DND-41 (cell line): Measurements from ENCODE around the gene TAX1BP3.

Source experiments
- ATAC-seq: fragments of 200-7000 bp; cut with Tn5 transposase; 3 replicates; pipeline ENCODE4 v1.9.1; 2021; ENCODE audit warnings: low read depth; ENCODE audit not compliant: insufficient read depth
- DNase-seq: peaks from one replicate; pipeline ENCODE4 v3.0.0-alpha.2; 2020
- H2AFZ ChIP-seq: 2 replicates; pipeline ENCODE4 v1.6.0; 2012; ENCODE audit warnings: low read depth, low read length
- H3K27ac ChIP-seq: 2 replicates; pipeline ENCODE4 v1.5.1; 2012; ENCODE audit warnings: low read length, inconsistent platforms
- H3K27me3 ChIP-seq: fragments of 200-600 bp; sonication (generic); 2 replicates; pipeline ENCODE4 v1.6.0; 2012; ENCODE audit warnings: low read length, mild to moderate bottlenecking, inconsistent platforms; ENCODE audit not compliant: insufficient read depth, poor library complexity
- H3K36me3 ChIP-seq: 2 replicates; pipeline ENCODE4 v1.5.1; 2012; ENCODE audit warnings: low read length, inconsistent platforms; ENCODE audit not compliant: insufficient read depth
- H3K4me1 ChIP-seq: 2 replicates; pipeline ENCODE4 v1.5.1; 2012; ENCODE audit warnings: mild to moderate bottlenecking, low read length; ENCODE audit not compliant: insufficient read depth
- H3K4me2 ChIP-seq: 2 replicates; pipeline ENCODE4 v1.6.0; 2012; ENCODE audit warnings: mild to moderate bottlenecking, moderate library complexity, low read length, inconsistent platforms; ENCODE audit not compliant: insufficient read depth
- H3K4me3 ChIP-seq, 2 experiments: fragments of 200-600 bp in 1 of 2; shearing (Covaris generic) in 1 of 2; 2 replicates each; pipeline ENCODE4 v1.5.1; 2012 to 2016; ENCODE audit warnings: inconsistent platforms in 2 of 2, low read length in 2 of 2, mild to moderate bottlenecking in 2 of 2, low read depth in 1 of 2, moderate library complexity in 1 of 2
- H3K79me2 ChIP-seq: 2 replicates; pipeline ENCODE4 v1.6.0; 2012; ENCODE audit warnings: low read length, inconsistent platforms; ENCODE audit not compliant: insufficient read depth
- H3K9ac ChIP-seq: 2 replicates; pipeline ENCODE4 v1.6.0; 2012; ENCODE audit warnings: low read depth, mild to moderate bottlenecking, inconsistent platforms, low read length, moderate library complexity
- H3K9me3 ChIP-seq: 2 replicates; pipeline ENCODE4 v1.5.1; 2012; ENCODE audit warnings: low read length, moderate library complexity, mild to moderate bottlenecking, inconsistent platforms; ENCODE audit not compliant: insufficient read depth, severe bottlenecking
- H4K20me1 ChIP-seq: 2 replicates; pipeline ENCODE4 v1.6.0; 2012; ENCODE audit warnings: low read length; ENCODE audit not compliant: insufficient read depth
- CTCF ChIP-seq: IDR thresholded peaks from 2 replicates; pipeline ENCODE4 v1.5.1; 2012; ENCODE audit warnings: borderline replicate concordance, low read length, moderate library complexity, mild to moderate bottlenecking; ENCODE audit not compliant: poor library complexity, severe bottlenecking; ENCODE audit errors: extremely low read depth
- EZH2 ChIP-seq: IDR thresholded peaks from 3 replicates; pipeline ENCODE4 v1.6.1; 2012; ENCODE audit warnings: borderline replicate concordance, low read depth, mild to moderate bottlenecking, moderate library complexity, low read length, inconsistent platforms; ENCODE audit not compliant: severe bottlenecking

The TAX1BP3 gene

GRCh38 chr17:3636908-3637373 lies 31.4 kb downstream of the TAX1BP3 start:
- Histone ChIP-seq H2AFZ (peak overlapping the region; percentile 99), H3K9ac (peak overlapping the region; percentile 77), H3K9me3 (no peaks in the 10 kb centered on the region), H4K20me1 (peaks cover 3% of the 10 kb centered on the region; the same call in 1 of the 2 replicates), H3K36me3 (peaks cover 13% of the 10 kb centered on the region), H3K4me2 (peak overlapping the region; percentile 98), H3K4me1 (peaks cover 34% of the 10 kb centered on the region), H3K79me2 (peaks cover 37% of the 10 kb centered on the region), H3K27me3 (no peaks in the 10 kb centered on the region), H3K27ac (peak overlapping the region; percentile 94), H3K4me3 (peak overlapping the region; percentile 90 to 100)
- no peak for DNase-seq
- ATAC-seq = no peak
- TF ChIP-seq EZH2 = no peak
- TF ChIP-seq CTCF = no peak

- H4K20me1 ChIP-seq = peaks cover 3% of the 10 kb centered on the region; the same call in 1 of the 2 replicates
- peak; percentile 97 for ATAC-seq
- H3K4me1 ChIP-seq = peaks cover 34% of the 10 kb centered on the region
- peak within 1 kb of the TSS; percentile 77 for H3K9ac ChIP-seq
- no peaks in the 10 kb centered on the region for H3K27me3 ChIP-seq
- H3K36me3 ChIP-seq = peaks cover 13% of the 10 kb centered on the region
- H3K4me2 ChIP-seq = peak within 1 kb of the TSS; percentile 98
- TF ChIP-seq EZH2 (no peak), CTCF (no peak)
- peak within 1 kb of the TSS; percentile 99 for H2AFZ ChIP-seq
- peaks cover 37% of the 10 kb centered on the region for H3K79me2 ChIP-seq
- peak within 1 kb of the TSS; percentile 94 for H3K27ac ChIP-seq
- peak within 1 kb of the TSS; percentile 90 to 100 for H3K4me3 ChIP-seq
- no peaks in the 10 kb centered on the region for H3K9me3 ChIP-seq
- peak; percentile 96 for DNase-seq
Observed at GRCh38 chr17:3636154-3636907, 32.0 kb downstream of the TAX1BP3 start, which contains the start of the genes CTNS and SHPK. Gene CTNS (plus strand): TSS chr17:3636760. CDS start chr17:3640207, 3,447 bp downstream. Gene SHPK (minus strand): TSS chr17:3636250. CDS start chr17:3636219, 31 bp downstream.

- peak; percentile 48 for ATAC-seq
- Histone ChIP-seq H4K20me1 (peaks cover 7% of the 10 kb centered on the region; the same call in 1 of the 2 replicates), H2AFZ (peak overlapping the region; percentile 99), H3K4me2 (peak overlapping the region; percentile 98), H3K4me3 (peak overlapping the region; percentile 90 to 100), H3K9me3 (no peaks in the 10 kb centered on the region), H3K27me3 (no peaks in the 10 kb centered on the region), H3K4me1 (peaks cover 34% of the 10 kb centered on the region), H3K79me2 (peaks cover 40% of the 10 kb centered on the region), H3K36me3 (peaks cover 17% of the 10 kb centered on the region), H3K9ac (peak overlapping the region; percentile 77), H3K27ac (peak overlapping the region; percentile 67)
- TF ChIP-seq CTCF (peak; percentile 40), EZH2 (no peak)
- no peak for DNase-seq
Observed at GRCh38 chr17:3635474-3636153, 32.8 kb downstream of the TAX1BP3 start.
